CD4-positive, alpha-beta T cell treated with Interleukin-4 for 1 hour (primary cell): Measurements from ENCODE around the gene DCAF7.

Source experiments
- DNase-seq, 2 donors: peaks; one replicate each; pipeline ENCODE4 v3.0.0-alpha.2; 2020 to 2022

Gene DCAF7

DNA sequence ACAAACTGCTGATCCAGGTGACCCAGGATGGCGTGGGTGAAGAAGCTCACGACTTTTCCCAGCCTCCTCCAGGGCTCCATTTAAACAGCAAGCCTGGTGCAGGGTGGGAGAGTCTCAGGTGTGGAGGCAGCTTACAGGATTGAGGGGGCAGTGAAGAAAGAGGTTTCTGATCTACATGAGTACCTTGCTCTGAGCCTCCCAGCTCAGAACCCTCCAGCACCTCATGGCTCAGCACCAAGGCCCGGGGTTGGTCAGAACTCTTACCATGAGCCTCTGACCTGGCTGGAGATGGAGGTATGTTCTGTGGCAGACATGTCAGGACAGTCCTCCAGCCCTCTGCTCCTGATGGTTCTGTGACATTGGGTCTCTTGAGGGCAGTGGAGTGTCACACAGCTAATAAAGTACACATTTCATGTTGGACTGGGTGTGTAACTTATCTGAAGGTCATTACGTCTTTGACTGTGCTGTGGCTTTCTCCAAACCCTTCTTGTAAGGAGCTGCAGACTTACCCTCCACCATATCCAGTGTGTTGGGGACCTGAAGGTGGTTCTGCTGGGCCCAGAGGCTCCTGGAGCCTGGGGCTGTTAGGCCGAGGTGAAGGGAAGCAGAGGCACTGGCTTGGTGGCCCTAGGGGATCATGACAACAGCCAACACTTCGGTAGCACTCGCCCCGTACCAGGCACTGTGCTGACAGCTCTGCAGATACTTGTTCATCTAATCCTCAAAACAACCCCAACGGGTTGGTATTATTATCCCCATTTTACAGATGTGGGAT is 3.8 kb upstream of the DCAF7 start:
- no peak for DNase-seq

DNA sequence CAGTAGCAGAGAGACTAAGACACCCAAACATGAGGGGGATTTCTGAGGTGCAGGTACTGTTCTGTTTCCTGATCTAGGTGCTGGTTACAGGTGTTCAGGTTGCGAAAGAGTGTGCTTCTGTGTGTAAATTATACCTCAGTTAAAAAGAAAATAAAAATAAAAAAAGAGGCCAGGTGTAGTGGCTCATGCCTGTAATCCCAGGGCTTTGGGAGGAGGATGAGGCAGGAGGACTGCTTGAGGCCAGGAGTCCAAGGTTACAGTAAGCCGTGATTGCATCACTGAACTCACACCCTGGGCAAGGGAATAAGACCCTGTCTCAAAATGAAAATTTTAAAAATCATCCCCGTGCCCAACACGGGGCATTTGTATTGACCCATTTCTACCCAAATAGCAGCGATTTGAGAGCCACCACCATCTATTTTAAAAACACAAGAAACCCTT is 3.2 kb upstream of the DCAF7 start:
- no peak for DNase-seq

DNA sequence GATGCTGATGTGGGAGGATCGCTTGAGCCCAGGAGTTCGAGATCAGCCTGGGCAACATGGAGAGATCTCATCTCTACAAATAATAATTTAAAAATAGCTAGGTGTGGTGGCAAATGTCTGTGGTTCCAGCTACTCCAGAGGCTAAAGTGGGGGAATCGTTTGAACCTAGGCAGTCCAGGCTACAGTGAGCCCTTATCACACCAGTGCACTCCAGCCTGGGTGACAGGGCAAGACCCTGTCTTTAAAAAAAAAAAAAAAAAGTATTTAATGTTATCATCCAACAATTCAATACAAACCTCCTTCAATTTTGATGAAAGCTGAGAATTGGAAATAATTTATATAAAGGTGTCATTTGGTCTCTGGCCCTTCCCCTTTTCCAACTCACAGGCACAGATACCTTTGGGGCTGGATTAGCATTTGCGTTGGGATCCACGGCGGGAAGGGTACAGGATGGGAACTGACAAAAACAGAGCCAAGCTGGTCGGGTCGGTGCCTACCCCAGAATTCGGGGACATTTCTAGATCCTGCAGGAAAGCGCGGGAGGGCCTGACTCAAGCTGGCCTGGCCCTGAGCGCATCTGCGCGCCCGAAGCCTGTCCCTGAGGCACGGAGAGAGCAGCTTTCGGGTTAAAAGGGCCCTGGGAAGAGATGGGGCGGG is 860 bp upstream of the DCAF7 start:
- DNase-seq = no peak

DNA sequence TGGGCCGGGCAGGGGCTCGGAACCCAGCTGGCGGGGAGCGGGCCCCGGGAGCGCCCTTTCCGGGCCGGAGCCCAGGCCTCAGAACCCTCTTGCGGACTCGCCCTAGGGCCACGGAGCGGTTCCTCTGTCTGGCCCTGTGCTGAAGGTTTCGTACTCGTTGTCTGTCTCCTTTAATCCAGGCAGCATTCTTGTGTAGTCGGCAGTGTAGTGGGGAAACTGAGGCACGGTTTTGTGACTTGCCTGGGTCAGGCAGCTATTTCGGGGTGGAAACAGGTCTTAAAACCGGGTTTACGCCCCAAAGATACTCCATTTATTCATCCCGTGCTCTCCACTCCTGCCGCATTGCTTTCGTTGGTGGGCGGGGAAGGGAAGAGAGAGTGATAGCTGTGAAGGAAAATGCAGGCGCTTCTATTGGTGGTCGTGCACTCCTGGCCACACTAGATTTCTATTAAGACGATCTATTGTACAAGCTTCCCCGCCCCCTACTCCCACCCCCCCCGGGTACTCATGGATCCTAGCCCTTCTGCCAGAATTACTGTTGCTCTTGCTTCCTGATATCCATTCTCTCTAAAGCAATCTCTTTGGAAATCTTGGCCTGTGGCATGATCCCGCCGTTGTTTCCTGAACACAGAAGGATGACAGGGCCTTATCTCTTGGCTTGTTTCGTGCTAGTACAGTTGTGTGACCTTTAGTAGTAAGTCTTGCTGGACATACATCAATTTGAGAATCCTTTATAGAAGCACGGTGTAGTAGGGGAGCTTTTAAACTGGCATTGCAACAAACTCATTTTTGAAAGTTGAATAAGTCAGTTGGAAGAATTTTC is 751 bp downstream of the DCAF7 start:
- peak in 1 of 2 donors; percentile 19 for DNase-seq

DNA sequence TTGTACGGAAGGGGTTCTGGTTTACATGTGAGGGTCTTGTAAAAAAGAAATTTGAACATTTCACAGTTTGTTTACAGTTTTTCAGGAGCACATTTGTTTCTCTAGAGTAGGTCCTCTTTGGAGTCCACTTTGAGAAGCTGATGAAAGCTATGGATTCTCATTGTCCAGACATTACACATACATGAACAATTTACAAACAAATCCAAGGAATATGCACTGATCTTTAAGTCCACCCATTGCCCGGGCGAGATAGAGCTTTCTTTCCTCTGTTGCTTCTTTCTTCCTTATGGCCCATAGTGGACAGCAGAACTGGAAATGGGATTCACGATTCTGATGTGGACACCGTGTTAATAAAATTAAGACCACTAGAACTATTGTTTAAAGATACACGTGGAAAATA is 1.9 kb downstream of the DCAF7 start:
- no peak for DNase-seq

DNA sequence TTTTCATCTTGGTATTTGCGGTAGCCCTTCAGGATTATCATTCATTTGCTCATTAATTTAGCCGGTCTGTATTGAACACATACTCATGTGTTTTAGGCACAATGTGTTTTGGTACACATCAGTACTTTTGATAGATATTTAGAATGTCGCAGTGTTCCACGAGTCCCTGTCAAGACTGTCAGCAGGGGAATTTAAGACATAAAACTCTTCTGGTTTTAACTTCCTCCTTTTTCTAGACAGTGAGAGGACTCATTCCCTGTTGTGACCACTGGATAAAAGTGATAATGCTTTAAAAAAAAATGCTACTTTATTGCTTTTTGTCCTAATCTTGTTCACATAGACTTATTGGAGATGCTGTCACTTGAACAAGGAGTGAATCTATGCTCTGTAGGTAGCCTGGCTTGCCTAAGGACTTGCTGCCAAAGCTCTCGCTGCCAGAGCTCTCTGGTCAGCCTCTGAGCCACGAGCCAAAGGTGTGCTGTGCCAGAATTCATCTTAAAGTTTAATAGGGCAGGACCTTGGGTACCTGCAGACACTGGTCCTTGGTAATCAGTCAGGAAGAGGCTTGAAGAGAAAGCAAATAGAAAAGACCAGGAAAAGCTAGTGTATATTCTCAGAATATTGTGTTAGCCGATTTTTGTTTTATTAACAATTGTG is 5.4 kb downstream of the DCAF7 start:
- no peak for DNase-seq

DNA sequence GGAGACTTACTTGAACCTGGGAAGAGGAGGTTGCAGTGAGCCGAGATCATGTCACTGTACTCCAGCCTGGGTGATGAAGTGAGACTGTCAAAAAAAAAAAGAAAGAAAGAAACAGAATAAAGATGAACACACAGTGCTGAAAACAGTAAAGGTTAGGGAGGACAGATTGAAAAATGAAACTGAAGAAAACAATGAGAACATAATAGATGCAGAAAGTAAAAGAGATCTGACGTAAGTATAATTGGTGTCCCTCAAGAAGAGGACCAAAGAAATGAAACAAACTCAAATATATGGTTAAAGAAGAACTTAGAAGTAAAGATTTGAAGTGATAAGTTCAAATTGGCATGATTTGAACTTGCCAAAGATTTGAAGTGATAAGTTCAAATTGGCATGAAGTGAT is 7.1 kb downstream of the DCAF7 start:
- DNase-seq = no peak

DNA sequence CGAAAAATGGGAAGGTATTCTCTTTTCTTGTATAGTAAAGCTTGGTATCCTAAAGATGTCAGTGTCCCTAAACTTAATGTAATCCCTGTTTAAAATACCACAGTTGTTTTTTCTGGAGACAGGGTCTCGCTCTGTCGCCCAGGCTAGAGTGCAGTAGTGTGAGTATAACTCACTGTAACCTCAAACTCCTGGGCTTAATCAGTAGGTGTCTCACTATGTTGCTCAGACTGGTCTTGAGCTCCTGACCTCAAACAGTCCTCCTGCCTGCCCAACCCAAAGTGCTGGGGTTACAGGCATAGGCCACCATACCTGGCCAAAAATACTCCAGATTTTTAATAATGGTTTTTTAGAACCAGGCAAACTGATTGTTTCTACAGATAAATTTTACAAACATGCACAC is 8.2 kb downstream of the DCAF7 start:
- no peak for DNase-seq

DNA sequence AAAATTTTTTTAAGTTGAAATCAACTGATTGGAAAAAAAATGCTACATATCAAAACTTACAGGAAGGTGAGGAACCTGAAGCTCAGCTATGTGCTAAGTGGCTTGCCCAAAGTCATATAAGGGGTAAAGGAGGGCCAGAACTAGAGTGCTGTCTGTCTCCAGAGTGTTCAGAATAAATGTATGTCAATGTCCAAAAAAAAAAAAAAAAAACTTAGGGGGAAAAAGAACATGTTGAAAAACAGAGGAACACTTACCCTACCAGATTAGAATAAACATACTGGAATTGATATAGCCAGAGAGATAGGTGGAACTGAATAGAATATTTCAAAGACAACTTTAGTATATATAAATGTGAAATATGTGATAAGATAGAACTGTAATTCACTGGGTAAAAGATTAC is 11.5 kb downstream of the DCAF7 start:
- DNase-seq = no peak

DNA sequence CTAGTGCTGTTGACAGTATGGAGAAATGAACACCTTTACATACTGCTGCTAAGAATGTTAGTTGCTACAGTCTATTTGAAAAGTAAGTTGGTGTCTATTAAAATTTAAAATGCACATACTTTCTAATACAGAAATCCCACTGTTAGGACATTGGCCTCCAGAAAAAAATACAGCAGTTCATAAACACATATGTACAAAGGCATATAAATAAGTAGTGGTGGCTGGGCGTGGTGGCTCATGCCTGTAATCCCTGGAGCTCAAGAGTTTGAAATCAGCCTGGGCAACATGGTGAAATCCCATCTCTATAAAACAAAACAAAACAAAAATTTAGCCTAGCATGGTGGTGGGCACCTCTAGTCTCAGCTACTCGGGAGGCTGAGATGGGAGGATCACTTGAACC is 13.1 kb downstream of the DCAF7 start:
- DNase-seq = no peak

DNA sequence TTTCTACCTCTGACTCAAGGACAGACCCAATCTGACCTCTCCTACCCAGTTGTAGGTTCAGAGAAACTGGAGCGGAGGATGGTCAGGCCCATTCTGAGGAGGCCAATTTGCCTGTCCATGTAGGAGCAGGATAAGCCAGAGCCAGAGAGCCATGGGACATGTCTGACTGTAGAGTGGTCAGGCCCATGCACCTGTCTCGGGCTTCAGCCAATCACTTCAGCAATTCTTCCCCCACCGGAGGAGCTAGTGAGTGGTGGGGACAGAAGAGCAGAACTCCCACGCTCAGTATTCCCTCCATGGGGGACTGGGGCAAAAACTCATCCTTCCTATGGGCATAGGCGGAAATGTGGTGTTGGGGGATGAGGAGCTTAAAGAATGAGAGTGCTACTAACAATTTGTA is 14.3 kb downstream of the DCAF7 start:
- no peak for DNase-seq

DNA sequence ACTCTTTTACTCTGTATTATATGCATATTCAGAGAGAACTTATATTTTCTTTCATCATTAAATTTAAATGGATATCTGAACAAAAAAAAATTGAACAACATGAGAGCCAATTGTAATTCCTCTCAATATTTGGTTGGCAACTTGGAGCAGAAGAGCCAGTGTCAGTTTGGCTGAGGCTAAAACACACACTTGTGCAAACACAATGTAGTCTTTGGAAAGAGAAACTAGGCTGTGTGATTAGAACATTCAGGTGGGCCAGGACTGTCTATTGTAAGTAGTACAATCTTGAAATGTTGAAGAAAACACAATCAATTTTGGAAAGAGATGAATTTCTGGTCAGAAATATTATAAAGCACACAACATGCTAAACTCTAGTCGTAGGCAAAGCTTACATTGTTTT is 17.0 kb downstream of the DCAF7 start:
- DNase-seq = no peak

DNA sequence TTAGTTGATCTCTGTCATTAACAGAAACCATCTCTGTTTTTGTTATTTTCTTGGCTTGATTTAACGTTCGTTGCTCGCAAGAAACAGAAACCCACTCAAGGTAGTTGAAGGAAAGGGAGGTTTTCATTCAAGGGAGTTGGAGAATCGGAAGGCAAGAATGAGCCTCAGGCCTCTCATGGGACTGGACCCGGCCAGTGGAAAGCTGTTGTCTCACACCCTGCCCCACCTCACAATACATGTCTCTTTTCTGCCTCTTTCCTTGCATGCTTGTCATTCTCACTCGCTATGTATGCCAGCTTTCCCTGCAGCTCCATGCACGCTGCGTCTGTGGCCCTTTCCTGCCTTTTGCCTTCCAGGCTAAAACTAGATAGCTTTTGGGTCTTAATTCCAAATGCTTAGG is 18.3 kb downstream of the DCAF7 start:
- no peak for DNase-seq

DNA sequence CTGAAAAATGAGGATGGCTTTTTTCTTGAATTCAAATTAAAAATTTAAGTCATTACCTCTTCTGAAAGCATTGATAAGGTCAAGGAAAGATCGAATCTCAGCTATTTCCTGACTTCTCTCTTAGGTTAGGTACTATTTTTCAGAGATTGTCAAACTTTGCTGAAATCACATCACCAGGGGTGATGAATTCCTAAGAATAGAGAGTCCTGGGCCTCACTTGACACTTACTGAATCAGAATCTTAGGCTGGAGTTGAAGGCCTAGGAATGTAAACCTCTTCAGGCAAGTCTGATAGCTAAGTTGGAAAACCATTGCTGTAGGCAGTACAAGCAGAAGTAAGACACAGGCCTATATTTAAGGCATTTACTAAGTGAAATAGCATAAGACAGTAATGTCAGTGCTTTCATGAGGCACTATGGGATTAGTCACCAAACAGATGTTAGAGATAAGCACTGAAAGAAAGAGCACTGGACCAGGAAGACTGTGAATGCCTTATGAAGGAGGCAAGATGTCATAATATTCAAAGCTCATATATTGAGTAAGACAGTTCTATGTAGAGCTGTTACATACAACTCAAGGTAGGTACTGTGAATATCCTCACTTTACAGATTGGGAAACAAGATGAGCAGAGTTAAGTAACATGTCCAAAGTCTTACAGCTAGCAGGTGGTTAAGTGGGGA is 21.5 kb downstream of the DCAF7 start:
- DNase-seq = no peak

DNA sequence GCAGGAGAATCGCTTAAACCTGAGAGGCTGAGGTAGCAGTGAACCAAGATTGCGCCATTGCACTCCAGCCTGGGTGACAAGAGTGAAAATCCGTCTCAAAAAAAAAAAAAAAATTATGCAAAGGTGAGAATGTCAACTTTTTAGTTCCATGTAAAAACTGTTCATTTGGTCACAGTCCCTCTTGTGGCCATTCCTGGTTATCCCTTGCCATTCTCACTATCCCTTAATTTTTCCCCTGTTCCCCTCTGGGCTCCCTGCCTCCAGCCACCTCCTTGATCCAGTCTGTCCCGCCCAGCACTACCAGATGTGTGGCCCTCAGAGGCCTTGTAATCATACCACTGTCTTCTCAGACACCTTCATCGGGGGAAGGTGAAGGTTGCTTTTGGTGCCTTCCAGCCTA is 23.4 kb downstream of the DCAF7 start:
- no peak for DNase-seq

DNA sequence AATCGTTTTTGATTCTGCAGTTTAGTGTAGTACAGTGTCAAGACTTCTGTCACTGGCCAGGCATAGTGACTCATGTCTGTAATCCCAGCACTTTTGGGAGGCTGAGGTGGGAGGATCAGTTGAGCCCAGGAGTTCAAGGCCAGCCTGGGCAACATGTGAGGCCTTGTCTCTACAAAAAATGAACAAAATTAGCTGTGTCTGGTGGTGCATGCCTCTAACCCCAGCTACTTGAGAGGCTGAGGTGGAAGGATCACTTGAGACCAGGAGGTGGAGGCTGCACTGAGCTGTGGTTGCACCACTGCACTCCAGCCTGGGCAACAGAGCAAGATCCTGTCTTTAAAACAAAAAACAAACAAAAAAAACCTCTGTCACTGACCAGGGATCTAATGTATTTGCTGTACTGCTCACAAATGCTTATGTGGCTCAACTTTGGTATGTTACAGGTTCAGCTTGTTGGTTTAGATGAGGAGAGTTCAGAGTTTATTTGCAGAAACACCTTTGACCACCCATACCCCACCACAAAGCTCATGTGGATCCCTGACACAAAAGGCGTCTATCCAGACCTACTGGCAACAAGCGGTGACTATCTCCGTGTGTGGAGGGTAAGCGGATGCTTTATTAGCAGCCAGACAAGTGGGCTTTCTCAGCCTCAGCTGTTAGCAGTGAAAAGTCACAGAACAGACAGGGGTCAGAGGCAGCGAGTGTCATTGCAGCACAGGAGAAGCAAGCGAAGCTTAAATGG is 27.9 kb downstream of the DCAF7 start:
- DNase-seq = no peak

DNA sequence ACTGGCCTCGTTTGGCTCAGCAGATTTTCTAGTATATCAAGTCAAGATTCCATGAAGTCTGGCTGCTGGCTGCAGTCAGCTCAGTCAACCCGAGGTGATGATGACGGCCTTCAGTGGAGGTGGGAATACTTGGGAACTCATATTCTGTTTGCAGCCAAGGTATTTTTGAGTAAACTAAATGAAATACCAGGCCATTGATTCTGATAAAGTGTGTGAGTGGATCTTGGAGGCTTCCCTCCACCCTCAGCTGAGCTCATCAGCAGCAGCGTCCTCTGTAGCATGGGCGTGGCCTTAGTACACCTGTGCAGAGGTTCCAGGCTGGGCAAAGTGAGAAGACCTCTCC is 28.5 kb downstream of the DCAF7 start:
- no peak for DNase-seq

DNA sequence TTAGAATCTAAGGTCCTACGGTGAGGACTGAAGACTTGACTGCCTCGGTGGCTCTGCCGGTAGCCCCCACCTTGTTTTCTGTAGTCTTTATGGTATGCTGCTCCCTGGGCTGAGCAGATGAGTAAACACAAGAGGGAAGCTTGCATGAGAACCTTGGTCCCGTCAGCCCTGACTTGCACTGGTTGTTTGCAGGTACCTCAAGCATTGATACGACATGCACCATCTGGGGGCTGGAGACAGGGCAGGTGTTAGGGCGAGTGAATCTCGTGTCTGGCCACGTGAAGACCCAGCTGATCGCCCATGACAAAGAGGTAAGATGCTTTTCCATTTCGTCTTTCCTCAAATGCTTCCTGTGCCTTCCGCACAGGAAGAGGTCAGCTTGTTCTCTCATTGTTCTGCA is 29.4 kb downstream of the DCAF7 start:
- DNase-seq = no peak

DNA sequence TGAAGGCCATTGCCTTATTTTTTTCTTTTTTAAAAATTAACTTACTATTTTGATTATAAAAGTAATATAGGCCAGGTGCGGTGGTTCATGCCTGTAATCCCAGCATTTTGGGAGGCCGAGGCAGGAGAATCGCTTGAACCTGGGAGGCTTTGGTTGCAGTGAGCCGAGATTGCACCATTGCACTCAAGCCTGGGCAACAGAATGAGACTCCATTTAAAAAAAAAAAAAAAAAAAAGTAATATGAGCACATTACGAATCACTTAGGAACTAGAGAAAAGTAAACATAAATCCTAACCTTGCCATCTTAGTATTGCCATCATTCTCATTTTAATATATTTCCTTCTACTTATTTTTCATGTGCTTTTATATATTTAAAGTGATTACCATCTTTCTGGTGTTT is 37.5 kb downstream of the DCAF7 start:
- no peak for DNase-seq

DNA sequence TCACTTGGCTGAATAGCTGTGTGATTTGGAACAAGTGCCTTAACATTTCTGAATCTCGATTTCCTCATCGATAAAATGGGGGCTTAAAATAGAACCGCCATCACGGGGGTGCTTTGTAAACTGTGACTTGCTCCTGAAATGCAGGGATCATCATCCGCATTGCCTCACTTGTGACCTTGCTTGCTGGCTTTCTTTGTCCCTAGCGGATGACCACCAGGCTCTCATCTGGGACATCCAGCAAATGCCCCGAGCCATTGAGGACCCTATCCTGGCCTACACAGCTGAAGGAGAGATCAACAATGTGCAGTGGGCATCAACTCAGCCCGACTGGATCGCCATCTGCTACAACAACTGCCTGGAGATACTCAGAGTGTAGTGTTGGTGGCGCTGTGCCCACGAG is 38.5 kb downstream of the DCAF7 start:
- no peak for DNase-seq

DNA sequence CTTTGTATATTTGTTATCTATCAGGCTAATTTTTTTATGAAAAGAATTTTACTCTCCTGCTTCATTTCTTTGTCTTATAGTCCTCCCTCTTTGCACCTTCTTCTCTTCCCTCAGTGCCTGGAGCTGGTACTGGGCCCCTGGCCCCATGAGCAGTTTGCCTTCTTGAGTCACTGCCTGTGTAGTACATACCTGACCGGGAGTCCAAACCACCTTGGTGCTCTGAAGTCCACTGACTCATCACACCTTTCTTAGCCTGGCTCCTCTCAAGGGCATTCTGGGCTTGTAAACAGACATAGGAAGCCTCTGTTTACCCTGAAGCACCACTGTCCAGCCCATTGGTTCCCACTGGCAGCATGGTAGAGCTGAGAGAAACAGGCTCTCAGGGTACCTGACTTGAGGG is 39.4 kb downstream of the DCAF7 start:
- no peak for DNase-seq

DNA sequence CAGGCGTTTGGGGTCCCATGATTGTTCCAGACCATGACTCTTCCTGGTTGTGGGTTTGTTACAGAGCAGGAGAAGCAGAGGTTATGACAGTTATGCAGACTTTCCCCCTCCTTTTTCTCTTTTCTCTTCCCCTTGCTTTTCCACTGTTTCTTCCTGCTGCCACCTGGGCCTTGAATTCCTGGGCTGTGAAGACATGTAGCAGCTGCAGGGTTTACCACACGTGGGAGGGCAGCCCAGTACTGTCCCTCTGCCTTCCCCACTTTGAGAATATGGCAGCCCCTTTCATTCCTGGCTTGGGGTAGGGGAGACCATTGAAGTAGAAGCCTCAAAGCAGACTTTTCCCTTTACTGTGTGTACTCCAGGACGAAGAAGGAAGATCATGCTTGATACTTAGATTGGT is 42.5 kb downstream of the DCAF7 start:
- DNase-seq = no peak
